Parathyroid adenoma (tissue), 2 donors: ENCODE measurements around the gene RAB3C.

Source experiments
- H2AFZ ChIP-seq: fragments of 300-600 bp; sonication (generic); one replicate; pipeline ENCODE4 v1.7.0; 2017; ENCODE audit warnings: antibody characterized with exemption, mild to moderate bottlenecking
- H3K27ac ChIP-seq: fragments of 300-600 bp; sonication (generic); one replicate; pipeline ENCODE4 v1.7.0; 2017
- H3K27me3 ChIP-seq: fragments of 300-600 bp; sonication (generic); one replicate; pipeline ENCODE4 v1.7.0; 2017; ENCODE audit warnings: low read length; ENCODE audit not compliant: control insufficient read depth, insufficient read depth
- H3K36me3 ChIP-seq: fragments of 300-600 bp; sonication (generic); one replicate; pipeline ENCODE4 v1.7.0; 2017; ENCODE audit warnings: low read length; ENCODE audit not compliant: control insufficient read depth, insufficient read depth
- H3K4me1 ChIP-seq: fragments of 300-600 bp; sonication (generic); one replicate; pipeline ENCODE4 v1.7.0; 2017; ENCODE audit warnings: control low read depth
- H3K4me2 ChIP-seq: fragments of 300-600 bp; sonication (generic); one replicate; pipeline ENCODE4 v1.7.0; 2017; ENCODE audit warnings: low read length
- H3K4me3 ChIP-seq: fragments of 300-600 bp; sonication (generic); one replicate; pipeline ENCODE4 v1.7.0; 2017; ENCODE audit warnings: low read depth, low read length
- H3K79me2 ChIP-seq: fragments of 300-600 bp; sonication (generic); one replicate; pipeline ENCODE4 v1.7.0; 2017; ENCODE audit warnings: control low read depth
- H3K9ac ChIP-seq: fragments of 300-600 bp; sonication (generic); one replicate; pipeline ENCODE4 v1.7.0; 2017; ENCODE audit warnings: mild to moderate bottlenecking
- H3K9me3 ChIP-seq: fragments of 300-600 bp; sonication (generic); one replicate; pipeline ENCODE4 v1.7.0; 2017; ENCODE audit warnings: low read length; ENCODE audit not compliant: control insufficient read depth
- TF ChIP-seq, protein P1 (sequence below): fragments of 300-600 bp; sonication (generic); IDR thresholded peaks from one replicate; pipeline ENCODE4 v1.7.0; 2017; ENCODE audit warnings: antibody characterized with exemption, mild to moderate bottlenecking
- donor health status: primary hyperparathyroidism.

The RAB3C gene

DNA sequence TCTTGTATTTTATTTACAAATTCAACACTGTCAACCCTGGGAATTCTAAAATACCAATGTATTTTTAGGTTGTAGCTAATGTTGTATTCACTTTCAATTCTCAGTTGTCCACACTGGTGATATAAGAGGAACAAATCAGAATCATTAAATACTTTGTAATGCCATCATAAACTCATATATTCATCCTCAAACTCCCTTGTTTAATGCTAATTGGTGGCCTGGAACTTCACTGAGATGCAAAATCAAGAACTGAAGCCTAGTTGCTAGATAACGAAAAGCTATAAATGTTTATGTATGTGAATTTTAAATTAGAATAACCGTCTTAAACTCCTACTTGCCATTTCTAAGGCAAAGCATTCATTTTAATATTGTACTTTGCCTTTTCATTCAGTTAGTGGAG is 274.7 kb downstream of the RAB3C start:
- TF ChIP-seq, protein P1, sequence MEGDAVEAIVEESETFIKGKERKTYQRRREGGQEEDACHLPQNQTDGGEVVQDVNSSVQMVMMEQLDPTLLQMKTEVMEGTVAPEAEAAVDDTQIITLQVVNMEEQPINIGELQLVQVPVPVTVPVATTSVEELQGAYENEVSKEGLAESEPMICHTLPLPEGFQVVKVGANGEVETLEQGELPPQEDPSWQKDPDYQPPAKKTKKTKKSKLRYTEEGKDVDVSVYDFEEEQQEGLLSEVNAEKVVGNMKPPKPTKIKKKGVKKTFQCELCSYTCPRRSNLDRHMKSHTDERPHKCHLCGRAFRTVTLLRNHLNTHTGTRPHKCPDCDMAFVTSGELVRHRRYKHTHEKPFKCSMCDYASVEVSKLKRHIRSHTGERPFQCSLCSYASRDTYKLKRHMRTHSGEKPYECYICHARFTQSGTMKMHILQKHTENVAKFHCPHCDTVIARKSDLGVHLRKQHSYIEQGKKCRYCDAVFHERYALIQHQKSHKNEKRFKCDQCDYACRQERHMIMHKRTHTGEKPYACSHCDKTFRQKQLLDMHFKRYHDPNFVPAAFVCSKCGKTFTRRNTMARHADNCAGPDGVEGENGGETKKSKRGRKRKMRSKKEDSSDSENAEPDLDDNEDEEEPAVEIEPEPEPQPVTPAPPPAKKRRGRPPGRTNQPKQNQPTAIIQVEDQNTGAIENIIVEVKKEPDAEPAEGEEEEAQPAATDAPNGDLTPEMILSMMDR, result no peak
- H3K9me3 ChIP-seq, result no peaks in the 10 kb centered on the region
- no peak overlapping the region for H3K27ac ChIP-seq
- H3K36me3 ChIP-seq, result no peaks in the 10 kb centered on the region
- no peaks in the 10 kb centered on the region for H3K79me2 ChIP-seq
- no peak overlapping the region for H2AFZ ChIP-seq
- H3K27me3 ChIP-seq, result no peaks in the 10 kb centered on the region
- no peak overlapping the region for H3K9ac ChIP-seq
- no peak overlapping the region for H3K4me2 ChIP-seq
- H3K4me3 ChIP-seq, result no peak overlapping the region
- no peaks in the 10 kb centered on the region for H3K4me1 ChIP-seq

DNA sequence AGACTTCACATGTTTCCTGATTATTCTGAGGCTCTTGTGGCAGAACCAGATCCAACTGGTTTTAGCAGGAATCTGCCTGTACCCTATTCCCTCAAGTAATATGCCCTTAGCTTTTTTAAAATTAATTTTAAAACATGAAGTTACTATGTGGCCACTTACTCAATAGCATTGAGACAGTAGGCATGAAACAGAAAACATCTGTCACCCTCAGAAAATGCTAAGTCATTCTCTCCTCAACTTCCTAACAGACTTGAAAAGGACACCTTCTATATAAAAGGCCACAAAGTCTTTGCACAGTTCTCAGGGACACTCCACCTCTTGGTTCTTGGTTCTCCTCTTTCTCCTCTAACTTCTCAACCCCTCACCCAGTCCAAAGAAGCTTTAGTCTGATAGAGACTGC is 277.8 kb downstream of the RAB3C start:
- H3K9me3 ChIP-seq, result no peaks in the 10 kb centered on the region
- H3K4me3 ChIP-seq, result no peak overlapping the region
- no peak overlapping the region for H3K4me2 ChIP-seq
- no peak overlapping the region for H3K9ac ChIP-seq
- no peaks in the 10 kb centered on the region for H3K79me2 ChIP-seq
- H3K27ac ChIP-seq, result no peak overlapping the region
- no peaks in the 10 kb centered on the region for H3K4me1 ChIP-seq
- TF ChIP-seq, protein P1, result no peak
- no peaks in the 10 kb centered on the region for H3K27me3 ChIP-seq
- no peak overlapping the region for H2AFZ ChIP-seq
- H3K36me3 ChIP-seq, result no peaks in the 10 kb centered on the region

DNA sequence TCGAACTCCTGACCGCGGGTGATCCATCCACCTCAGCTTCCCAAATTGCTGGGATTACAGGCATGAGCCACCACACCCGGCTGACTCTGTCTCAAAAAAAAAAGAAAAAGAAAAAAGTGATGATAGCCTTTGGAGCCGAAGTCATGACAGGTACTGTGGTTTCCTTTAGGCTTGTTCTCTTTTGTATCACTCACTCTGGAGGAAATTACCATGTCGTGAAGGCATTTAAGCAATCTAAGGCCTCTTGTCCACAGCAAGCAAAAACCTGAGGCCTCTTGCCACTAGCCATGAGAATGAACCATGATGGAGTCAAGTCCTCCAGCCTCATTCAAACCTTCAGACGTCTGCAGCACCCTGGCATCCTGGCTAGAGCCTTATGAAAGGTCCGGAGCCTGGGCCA is 286.1 kb downstream of the RAB3C start:
- Histone ChIP-seq H3K27me3 (no peaks in the 10 kb centered on the region), H3K79me2 (no peaks in the 10 kb centered on the region), H3K27ac (no peak overlapping the region), H3K4me3 (no peak overlapping the region), H3K4me1 (no peaks in the 10 kb centered on the region), H3K9ac (no peak overlapping the region), H2AFZ (no peak overlapping the region), H3K9me3 (no peaks in the 10 kb centered on the region), H3K36me3 (no peaks in the 10 kb centered on the region), H3K4me2 (no peak overlapping the region)
- TF ChIP-seq, protein P1, result no peak

DNA sequence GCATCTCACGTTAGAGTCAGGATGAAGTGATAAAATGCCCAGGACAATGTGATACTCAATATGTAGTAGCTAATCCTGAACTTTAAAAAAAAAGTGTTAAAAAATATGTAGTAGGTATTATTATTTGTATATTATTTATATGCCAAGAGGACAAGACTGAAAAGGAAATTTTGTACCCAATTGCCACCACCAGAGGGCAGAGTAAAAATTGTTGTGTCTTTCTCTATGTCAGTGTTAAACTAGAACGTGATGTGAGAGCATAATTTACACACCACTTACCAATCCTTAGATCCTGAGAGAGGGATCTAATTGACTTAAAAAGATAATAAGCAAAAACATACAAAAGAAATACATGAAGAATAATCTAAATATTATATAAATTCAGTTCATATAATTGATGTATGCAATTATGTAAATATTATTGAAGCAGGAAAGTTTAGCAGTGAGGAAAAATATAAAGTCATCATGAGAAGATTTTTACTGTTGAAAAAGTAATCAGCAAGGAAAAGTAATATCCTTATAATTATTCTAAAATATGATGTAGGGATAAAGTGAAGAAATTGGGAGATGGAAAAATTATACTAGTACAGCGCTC is 288.9 kb downstream of the RAB3C start:
- Histone ChIP-seq H3K27me3 (no peaks in the 10 kb centered on the region), H3K4me3 (no peak overlapping the region), H3K4me2 (no peak overlapping the region), H3K9ac (no peak overlapping the region), H3K79me2 (no peaks in the 10 kb centered on the region), H2AFZ (no peak overlapping the region), H3K36me3 (no peaks in the 10 kb centered on the region), H3K4me1 (no peaks in the 10 kb centered on the region), H3K27ac (no peak overlapping the region), H3K9me3 (no peaks in the 10 kb centered on the region)
- TF ChIP-seq, protein P1, result peak; percentile 49

DNA sequence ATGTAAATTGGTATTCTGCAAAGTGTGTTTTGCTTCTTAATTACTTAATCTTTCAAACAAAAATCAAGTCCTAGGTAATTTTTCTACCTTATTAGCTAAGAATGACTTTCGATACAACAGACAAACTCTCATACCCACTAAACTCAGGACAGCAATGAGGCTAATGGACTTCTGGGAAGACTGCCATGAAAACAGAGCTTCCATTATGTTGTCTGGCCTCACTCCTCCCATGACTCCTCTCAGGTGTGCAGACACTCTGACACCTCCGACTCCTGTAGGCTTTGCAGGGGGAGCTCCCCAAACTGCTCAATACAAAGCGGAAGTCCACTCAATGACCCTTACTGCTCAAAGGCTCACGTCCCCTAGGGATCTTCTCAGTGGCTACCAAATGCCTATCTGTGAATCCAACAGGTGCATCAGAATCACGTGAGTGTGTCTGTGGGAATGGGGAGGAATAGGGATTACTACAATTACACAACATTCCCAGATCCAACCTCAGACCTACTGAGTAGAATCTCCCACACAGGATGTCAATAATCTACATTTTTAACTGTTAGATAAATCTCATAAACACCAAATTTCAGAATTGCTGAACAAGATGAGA is 289.9 kb downstream of the RAB3C start:
- no peaks in the 10 kb centered on the region for H3K4me1 ChIP-seq
- no peak overlapping the region for H2AFZ ChIP-seq
- TF ChIP-seq, protein P1, result no peak
- no peaks in the 10 kb centered on the region for H3K79me2 ChIP-seq
- H3K4me2 ChIP-seq, result no peak overlapping the region
- no peak overlapping the region for H3K9ac ChIP-seq
- no peaks in the 10 kb centered on the region for H3K27me3 ChIP-seq
- H3K36me3 ChIP-seq, result no peaks in the 10 kb centered on the region
- H3K4me3 ChIP-seq, result no peak overlapping the region
- no peak overlapping the region for H3K27ac ChIP-seq
- H3K9me3 ChIP-seq, result no peaks in the 10 kb centered on the region
